A549 (cell line): ENCODE results near the gene STRN4. TPM values are rescaled to one million over a fixed set of nuclear protein-coding genes. Genes with fewer than 3 reads are reported as not detected.

ENCODE experiments used
- ATAC-seq, 2 experiments: fragments of 200-7000 bp in 1 of 2; fragments of >200 bp in 1 of 2; cut with Nextera tagmentation in 1 of 2; cut with Tn5 transposase in 1 of 2; 3 replicates each; pipeline versions ENCODE4 v1.8.0 to v1.9.1; 2018 to 2020; ENCODE audit warnings: mild to moderate bottlenecking in 1 of 2, moderate library complexity in 1 of 2
- CTCF ChIA-PET: fragments of 300-600 bp; sonication (Branson Sonifier 250); formaldehyde crosslinking; extraction: SDS; loops from one replicate; lab custom pipeline; 2021; ENCODE audit warnings: antibody characterized with exemption, inconsistent platforms; lab: Yijun Ruan, JAX
- POLR2A ChIA-PET: fragments of 350-600 bp; formaldehyde crosslinking; extraction: SDS; loops from one replicate; lab custom pipeline; 2021; ENCODE audit warnings: antibody characterized with exemption, inconsistent platforms; lab: Yijun Ruan, JAX
- DNase-seq, 2 experiments: peaks; one replicate each; pipeline versions ENCODE4 v3.0.0 to v3.0.0-alpha.2; 2011 to 2016; ENCODE audit warnings: low read depth in 1 of 2, low spot score in 1 of 2
- FAIRE-seq: peaks from 2 replicates; lab custom pipeline; 2011; peaks lifted over from hg19 to GRCh38; lab: Jason Lieb, UNC
- H3K27ac ChIP-seq, 2 experiments: fragments of >200 bp; sonication (Bioruptor Twin); formaldehyde crosslinking; 3 replicates each; pipeline ENCODE4 v1.5.1; 2016 to 2017
- H3K4me1 ChIP-seq: fragments of >200 bp; sonication (Bioruptor Twin); formaldehyde crosslinking; 3 replicates; pipeline ENCODE4 v1.6.1; 2016
- H3K4me2 ChIP-seq: fragments of >200 bp; sonication (Bioruptor Twin); formaldehyde crosslinking; 3 replicates; pipeline ENCODE4 v1.6.1; 2016
- H3K4me3 ChIP-seq: fragments of >200 bp; sonication (Bioruptor Twin); formaldehyde crosslinking; 3 replicates; pipeline ENCODE4 v1.5.1; 2016
- H3K9me3 ChIP-seq: fragments of >200 bp; sonication (Bioruptor Twin); formaldehyde crosslinking; 3 replicates; pipeline ENCODE4 v1.6.1; 2016
- ATOH8 ChIP-seq: fragments of 250-450 bp; sonication (Bioruptor Pico); IDR thresholded peaks from 2 replicates; pipeline ENCODE4 v1.5.0; 2020; ENCODE audit warnings: low read depth, mild to moderate bottlenecking, moderate library complexity
- BCL3 ChIP-seq: fragments of >200 bp; sonication (Bioruptor Twin); formaldehyde crosslinking; IDR thresholded peaks from 3 replicates; pipeline ENCODE4 v1.6.1; 2016
- BHLHE40 ChIP-seq: IDR thresholded peaks from 2 replicates; pipeline ENCODE4 v1.6.1; 2012; ENCODE audit warnings: low read depth, low read length, inconsistent platforms
- CBX2 ChIP-seq: fragments of 200-600 bp; sonication (generic); IDR thresholded peaks from 2 replicates; pipeline ENCODE4 v1.6.1; 2016; ENCODE audit warnings: low read depth, mild to moderate bottlenecking, borderline replicate concordance
- CHD4 ChIP-seq: fragments of 200-600 bp; sonication (generic); IDR thresholded peaks from 2 replicates; pipeline ENCODE4 v1.6.1; 2016; ENCODE audit warnings: antibody characterized with exemption, mild to moderate bottlenecking, borderline replicate concordance
- CTCF ChIP-seq: fragments of >200 bp; sonication (Bioruptor Twin); formaldehyde crosslinking; IDR thresholded peaks from 3 replicates; pipeline ENCODE4 v1.5.1; 2016
- E2F6 ChIP-seq: IDR thresholded peaks from 2 replicates; pipeline ENCODE4 v1.6.1; 2012; ENCODE audit warnings: low read depth, borderline replicate concordance
- EHF ChIP-seq: fragments of 250-450 bp; sonication (Bioruptor Pico); IDR thresholded peaks from 2 replicates; pipeline ENCODE4 v1.5.0; 2020; ENCODE audit warnings: mild to moderate bottlenecking
- EHMT2 ChIP-seq: fragments of 200-600 bp; sonication (generic); IDR thresholded peaks from 2 replicates; pipeline ENCODE4 v1.6.1; 2016; ENCODE audit warnings: antibody characterized with exemption, low read depth, mild to moderate bottlenecking, moderate library complexity
- EP300 ChIP-seq, 2 experiments: fragments of >200 bp; sonication (Bioruptor Twin); formaldehyde crosslinking; IDR thresholded peaks; 2 replicates in 1 of 2; 3 replicates in 1 of 2; pipeline ENCODE4 v1.6.1; 2016 to 2017
- FOSB ChIP-seq: fragments of 250-450 bp; sonication (Bioruptor Pico); IDR thresholded peaks from 2 replicates; pipeline ENCODE4 v1.5.0; 2020; ENCODE audit warnings: mild to moderate bottlenecking, moderate library complexity
- FOSL2 ChIP-seq, 2 experiments: fragments of 450-650 bp in 1 of 2; fragments of >200 bp in 1 of 2; sonication (Bioruptor Twin) in 1 of 2; formaldehyde crosslinking; IDR thresholded peaks; 2 replicates each; pipeline versions ENCODE4 v1.5.0 to v1.6.1; 2016 to 2020; ENCODE audit warnings: mild to moderate bottlenecking in 1 of 2, moderate library complexity in 1 of 2
- FOXS1 ChIP-seq: fragments of 250-450 bp; sonication (Bioruptor Pico); IDR thresholded peaks from 2 replicates; pipeline ENCODE4 v1.5.0; 2020; ENCODE audit warnings: mild to moderate bottlenecking, moderate library complexity
- GATA3 ChIP-seq: IDR thresholded peaks from 2 replicates; pipeline ENCODE4 v1.6.1; 2012; ENCODE audit warnings: borderline replicate concordance
- HES2 ChIP-seq: fragments of >200 bp; sonication (Bioruptor Twin); formaldehyde crosslinking; IDR thresholded peaks from 2 replicates; pipeline ENCODE4 v1.6.1; 2016
- HOXB5 ChIP-seq: fragments of 250-450 bp; sonication (Bioruptor Pico); IDR thresholded peaks from 2 replicates; pipeline ENCODE4 v1.5.0; 2020; ENCODE audit warnings: mild to moderate bottlenecking, moderate library complexity
- JUN ChIP-seq, 2 experiments: fragments of >200 bp; sonication (Bioruptor Twin); formaldehyde crosslinking; IDR thresholded peaks; 2 replicates in 1 of 2; 3 replicates in 1 of 2; pipeline ENCODE4 v1.6.1; 2016 to 2017
- JUNB ChIP-seq: fragments of >200 bp; sonication (Bioruptor Twin); formaldehyde crosslinking; IDR thresholded peaks from 2 replicates; pipeline ENCODE4 v1.6.1; 2016
- KDM1A ChIP-seq: fragments of 200-600 bp; sonication (generic); IDR thresholded peaks from 2 replicates; pipeline ENCODE4 v1.6.1; 2016; ENCODE audit warnings: low read depth, mild to moderate bottlenecking
- MAX ChIP-seq: IDR thresholded peaks from 2 replicates; pipeline ENCODE4 v1.6.1; 2012
- MAZ ChIP-seq: fragments of 150-350 bp; IDR thresholded peaks from 2 replicates; pipeline ENCODE4 v1.6.1; 2014; ENCODE audit warnings: antibody characterized with exemption, low read depth, low read length, borderline replicate concordance
- NFE2L2 ChIP-seq: fragments of 150-350 bp; conservative IDR thresholded peaks from 2 replicates; pipeline ENCODE4 v1.6.1; 2014; ENCODE audit warnings: low read length
- NPAS2 ChIP-seq: fragments of 250-450 bp; sonication (Bioruptor Pico); IDR thresholded peaks from 2 replicates; pipeline ENCODE4 v1.8.0; 2022; ENCODE audit warnings: mild to moderate bottlenecking, moderate library complexity, borderline replicate concordance
- PBX3 ChIP-seq: IDR thresholded peaks from 2 replicates; pipeline ENCODE4 v1.6.1; 2012
- PHF8 ChIP-seq: fragments of 200-600 bp; sonication (generic); IDR thresholded peaks from 2 replicates; pipeline ENCODE4 v1.6.1; 2016; ENCODE audit warnings: low read depth, mild to moderate bottlenecking, antibody characterized with exemption, moderate library complexity, borderline replicate concordance
- POLR2A ChIP-seq: IDR thresholded peaks from 2 replicates; pipeline ENCODE4 v1.6.1; 2012; ENCODE audit warnings: mild to moderate bottlenecking, low read length
- RCOR1 ChIP-seq: fragments of 150-350 bp; IDR thresholded peaks from 2 replicates; pipeline ENCODE4 v1.6.1; 2014; ENCODE audit warnings: antibody characterized with exemption, low read length, low read depth
- RFX5 ChIP-seq: fragments of 450-650 bp; IDR thresholded peaks from 2 replicates; pipeline ENCODE4 v1.7.1; 2014; ENCODE audit warnings: antibody characterized with exemption, mild to moderate bottlenecking, moderate library complexity
- RNF2 ChIP-seq: fragments of 200-600 bp; sonication (generic); IDR thresholded peaks from 2 replicates; pipeline ENCODE4 v1.6.1; 2016; ENCODE audit warnings: low read depth, mild to moderate bottlenecking, antibody characterized with exemption, moderate library complexity, borderline replicate concordance
- SMC3 ChIP-seq: fragments of >200 bp; sonication (Bioruptor Twin); formaldehyde crosslinking; IDR thresholded peaks from 3 replicates; pipeline ENCODE4 v1.6.1; 2018; ENCODE audit warnings: inconsistent platforms
- SREBF2 ChIP-seq: fragments of 450-650 bp; IDR thresholded peaks from 2 replicates; pipeline ENCODE4 v1.6.1; 2014; ENCODE audit warnings: mild to moderate bottlenecking, moderate library complexity
- TFCP2L1 ChIP-seq: fragments of 250-450 bp; sonication (Bioruptor Pico); IDR thresholded peaks from 2 replicates; pipeline ENCODE4 v1.5.0; 2021; ENCODE audit warnings: mild to moderate bottlenecking
- ZC3H11A ChIP-seq: fragments of 450-650 bp; IDR thresholded peaks from 2 replicates; pipeline ENCODE4 v1.6.1; 2014; ENCODE audit warnings: antibody characterized with exemption, mild to moderate bottlenecking
- ZNF302 ChIP-seq: fragments of 250-450 bp; sonication (Bioruptor Pico); IDR thresholded peaks from 2 replicates; pipeline ENCODE4 v1.9.0; 2021; ENCODE audit warnings: inconsistent platforms, mild to moderate bottlenecking, moderate library complexity
- WGBS: methylation state at CpG from one replicate; pipeline ENCODE4 v1.1.6; 2017; ENCODE audit errors: missing lambda C conversion rate; 5-methylcytosine and 5-hydroxymethylcytosine counted together
- polyA plus RNA-seq, 4 experiments: library from polyadenylated mRNA; depleted of rRNA in 3 of 4; stranded (reverse); fragments of >200 nt; fragmentation: RNase III in 1 of 4; extraction: RNeasy Plus Mini Kit Qiagen cat#74134 plus additional on column Dnase treatment in 1 of 4; gene quantifications; 2 replicates in 3 of 4; 3 replicates in 1 of 4; pipeline ENCODE4 v1.2.3, GENCODE V29; 2011 to 2017

The STRN4 gene
- polyA plus RNA-seq, 2 of the 4 experiments (the other 2 are of a cell fraction): 62.8 to 70.0 TPM

GRCh38 chr19:46788262-46788967 is 42.2 kb upstream of the STRN4 start, which contains the start of gene SLC1A5:
TSS of gene SLC1A5 (minus strand) at chr19:46788594. CDS start at chr19:46787965, 629 bp downstream.
- FAIRE-seq (no peak), DNase-seq (peak; percentile 99), ATAC-seq (peak; percentile 51 to 77)
- Histone ChIP-seq H3K9me3 (no peaks in the 10 kb centered on the region), H3K27ac (peak within 1 kb of the TSS; percentile 96 to 97), H3K4me3 (peak within 1 kb of the TSS; percentile 66), H3K4me2 (peak within 1 kb of the TSS; percentile 88), H3K4me1 (peaks cover 40% of the 10 kb centered on the region)
- 5% methylated on average over 45 of the region's 46 CpGs for WGBS
- POLR2A ChIA-PET: interaction anchor here (0.6 to 3.5 kb wide), 43 partner anchors 8 to 325 kb away, joined by 3 to 78 read pairs (median 4); partner anchors contain the start of genes AP2S1, ARHGAP35 and ZC3H4
- CTCF ChIA-PET: interaction anchor here (0.7 to 13.9 kb wide), 12 partner anchors 9 to 203 kb away, joined by 3 to 159 read pairs (median 8); no protein-coding TSS in a partner anchor
- 0 out of 2 replicates have a peak, but pooled peaks have one; percentile 39 for TF ChIP-seq MAZ
- peak; percentile 4; the same call in 1 of the 3 replicates for TF ChIP-seq CTCF
- peak; percentile 82 for TF ChIP-seq PBX3
- TF ChIP-seq EHMT2: no peak
- no peak for TF ChIP-seq BHLHE40
- no peak for TF ChIP-seq FOSL2 (IDR thresholded peaks at IDR 0.05)
- peak; percentile 19; the same call in 1 of the 2 replicates for TF ChIP-seq FOSL2 (CRISPR knock-in tag; IDR thresholded peaks at IDR 0.05)
- no peak for TF ChIP-seq KDM1A
- no peak for TF ChIP-seq EHF (CRISPR knock-in tag)
- TF ChIP-seq RCOR1: no peak
- TF ChIP-seq HOXB5 (CRISPR knock-in tag): no peak
- no peak for TF ChIP-seq ZC3H11A
- TF ChIP-seq GATA3: peak; percentile 44; the same call in 1 of the 2 replicates
- 0 out of 2 replicates have a peak, but pooled peaks have one; percentile 66 for TF ChIP-seq RFX5
- TF ChIP-seq RNF2: no peak
- TF ChIP-seq EP300 (IDR thresholded peaks at IDR 0.05): 0 out of 5 replicates have a peak, but pooled peaks of 1 of the 2 experiments have one; percentile 13
- TF ChIP-seq ZNF302 (CRISPR knock-in tag): no peak
- TF ChIP-seq PHF8: peak; percentile 89
- no peak for TF ChIP-seq NPAS2 (CRISPR knock-in tag)
- TF ChIP-seq SREBF2: no peak
- TF ChIP-seq JUNB: no peak
- TF ChIP-seq BCL3: peak; percentile 100
- peak; percentile 99 for TF ChIP-seq MAX
- TF ChIP-seq E2F6: peak; percentile 98
- no peak for TF ChIP-seq CHD4
- 0 out of 2 replicates have a peak, but pooled peaks have one; percentile 52 for TF ChIP-seq ATOH8 (CRISPR knock-in tag)
- no peak for TF ChIP-seq CBX2
- TF ChIP-seq JUN (IDR thresholded peaks at IDR 0.05): peak; percentile 99 to 100
- no peak for TF ChIP-seq NFE2L2
- peak; percentile 40; the same call in 2 of the 3 replicates for TF ChIP-seq SMC3
- peak; percentile 100 for TF ChIP-seq POLR2A
- TF ChIP-seq FOXS1 (CRISPR knock-in tag): no peak
- no peak for TF ChIP-seq TFCP2L1 (CRISPR knock-in tag)
- no peak for TF ChIP-seq FOSB (CRISPR knock-in tag)
- no peak for TF ChIP-seq HES2
